Ureter (tissue), 1 donor: Measurements from ENCODE around the gene LMNB1. TPM values are rescaled to one million over a fixed set of nuclear protein-coding genes. Genes with fewer than 3 reads are reported as not detected.
"Not testable (repeated sequence)": the region's sequence is repeated elsewhere in the genome, so short reads cannot be mapped to it uniquely, and the experiment has no call there.

Experiments
- DNase-seq: peaks from one replicate; pipeline ENCODE4 v3.0.0-alpha.2; 2020; ENCODE audit warnings: low spot score
- total RNA-seq: library from RNA; stranded (reverse); gene quantifications from one replicate; pipeline ENCODE4 v1.2.4, GENCODE V29; 2023
- donor health status: DM: yes; HTN: yes; CAD: no.

LMNB1 gene
- 7.3 TPM for total RNA-seq

GRCh38 chr5:126776499-126777256 is at the start of gene LMNB1:
Gene LMNB1 (plus strand): TSS chr5:126777136. CDS start chr5:126777509, 373 bp downstream.
- DNase-seq, result peak; percentile 94

- no peak for DNase-seq
Measured at GRCh38 chr5:126732716-126733115, 44.2 kb upstream of the LMNB1 start.

- DNase-seq, result not testable (repeated sequence)
Measured at GRCh38 chr5:126734573-126734972, 42.4 kb upstream of the LMNB1 start.

GRCh38 chr5:126736141-126736540 is 40.8 kb upstream of the LMNB1 start:
- no peak for DNase-seq

- no peak for DNase-seq
Measured at GRCh38 chr5:126741361-126741760, 35.6 kb upstream of the LMNB1 start.

GRCh38 chr5:126742425-126742824 is 34.5 kb upstream of the LMNB1 start:
- no peak for DNase-seq

- DNase-seq, result no peak
Measured at GRCh38 chr5:126744836-126745235, 32.1 kb upstream of the LMNB1 start.

GRCh38 chr5:126745259-126745992 is 31.5 kb upstream of the LMNB1 start:
- no peak for DNase-seq

- DNase-seq, result no peak
Measured at GRCh38 chr5:126746290-126746689, 30.6 kb upstream of the LMNB1 start.

- DNase-seq, result no peak
Measured at GRCh38 chr5:126752081-126752785, 24.7 kb upstream of the LMNB1 start.

GRCh38 chr5:126753227-126753626 is 23.7 kb upstream of the LMNB1 start:
- no peak for DNase-seq

GRCh38 chr5:126754609-126755008 is 22.3 kb upstream of the LMNB1 start:
- DNase-seq, result no peak

- no peak for DNase-seq
Measured at GRCh38 chr5:126755593-126755992, 21.3 kb upstream of the LMNB1 start.

GRCh38 chr5:126757713-126758357 is 19.1 kb upstream of the LMNB1 start:
- no peak for DNase-seq

- DNase-seq, result no peak
Measured at GRCh38 chr5:126763371-126763770, 13.6 kb upstream of the LMNB1 start.

GRCh38 chr5:126769703-126770102 is 7.2 kb upstream of the LMNB1 start:
- DNase-seq, result no peak

- not testable (repeated sequence) for DNase-seq
Measured at GRCh38 chr5:126773536-126773935, 3.4 kb upstream of the LMNB1 start.

GRCh38 chr5:126774595-126774994 is 2.3 kb upstream of the LMNB1 start:
- DNase-seq, result not testable (repeated sequence)

- peak; percentile 62 for DNase-seq
Measured at GRCh38 chr5:126777257-126777974, 480 bp downstream of the LMNB1 start.

- peak; percentile 79 for DNase-seq
Measured at GRCh38 chr5:126777975-126778674, 1.2 kb downstream of the LMNB1 start.
